SK-N-SH (cell line): ENCODE data around the gene ZBED4.

Experiments
- EP300 ChIP-seq, 2 experiments: IDR thresholded peaks; 2 replicates each; pipeline versions ENCODE4 v1.4.0 to v1.6.1; 2012; ENCODE audit warnings: borderline replicate concordance in 1 of 2, low read depth in 1 of 2, low read length in 1 of 2
- NFIC ChIP-seq: IDR thresholded peaks from 2 replicates; pipeline ENCODE4 v1.4.0; 2012; ENCODE audit warnings: borderline replicate concordance
- TCF12 ChIP-seq: IDR thresholded peaks from 2 replicates; pipeline ENCODE4 v1.4.0; 2012
- TF ChIP-seq, protein P1 (sequence below): IDR thresholded peaks from 2 replicates; pipeline ENCODE4 v1.4.0; 2012; ENCODE audit warnings: low read depth, borderline replicate concordance
- TF ChIP-seq, protein P2 (sequence below): IDR thresholded peaks from 2 replicates; pipeline ENCODE4 v1.4.0; 2012; ENCODE audit warnings: low read depth, borderline replicate concordance
- TF ChIP-seq, protein P3 (sequence below): fragments of 200-600 bp; sonication (generic); IDR thresholded peaks from 2 replicates; pipeline ENCODE4 v1.6.1; 2017; ENCODE audit warnings: antibody characterized with exemption, mild to moderate bottlenecking, moderate library complexity
- TF ChIP-seq, protein P4 (sequence below): fragments of 150-350 bp; IDR thresholded peaks from 2 replicates; pipeline ENCODE4 v1.6.1; 2017; ENCODE audit warnings: antibody characterized with exemption, low read length, low read depth, borderline replicate concordance

DNA sequence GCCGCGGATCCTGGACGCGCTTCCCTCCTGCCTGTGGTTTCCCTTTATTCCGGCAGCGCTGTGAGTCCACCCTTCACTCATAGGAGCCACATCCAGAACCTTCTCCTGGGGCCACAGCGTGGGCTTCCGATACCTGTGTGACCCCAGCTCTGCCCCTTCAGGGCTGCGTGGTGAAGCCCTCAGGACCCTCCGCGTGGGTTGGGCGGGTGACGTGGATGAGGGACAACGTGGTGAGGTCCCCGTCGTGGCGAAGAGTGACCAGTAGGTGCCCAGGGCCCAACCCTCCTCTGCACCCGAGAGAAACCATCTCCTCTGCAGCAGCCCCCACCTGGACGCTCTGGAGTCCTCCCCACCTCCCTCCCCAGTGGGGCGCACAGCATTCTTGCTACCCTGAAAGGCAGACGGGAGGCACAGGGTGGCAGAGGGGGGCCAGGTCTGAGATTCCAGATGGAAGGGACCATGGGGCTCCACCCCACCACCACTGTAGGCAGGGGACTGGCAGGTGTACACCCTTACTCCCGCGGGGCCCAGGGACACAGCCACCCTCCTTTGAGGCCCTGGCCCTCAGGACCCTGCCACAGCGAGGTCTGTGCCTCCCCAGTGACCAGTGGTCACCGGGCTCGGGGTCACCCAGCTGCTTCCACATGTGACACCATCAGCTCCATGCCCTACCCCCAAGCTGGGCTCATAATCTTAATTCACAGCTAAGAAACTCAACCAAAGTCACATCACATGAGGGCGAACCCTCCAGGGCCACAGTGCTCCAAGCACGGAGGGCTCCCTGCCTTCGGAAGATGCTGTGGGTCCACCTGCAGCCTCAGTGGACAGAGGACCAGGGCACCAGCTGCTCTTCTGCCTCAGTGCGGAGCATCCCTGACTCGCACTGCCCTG lies 3.4 kb upstream of the ZBED4 start:
- TF ChIP-seq TCF12 (no peak), EP300 (IDR thresholded peaks at IDR 0.05; ENCODE audit: borderline replicate concordance in 1 of 2, low read depth in 1 of 2, low read length in 1 of 2) (no peak), NFIC (no peak)
- TF ChIP-seq, protein P1, sequence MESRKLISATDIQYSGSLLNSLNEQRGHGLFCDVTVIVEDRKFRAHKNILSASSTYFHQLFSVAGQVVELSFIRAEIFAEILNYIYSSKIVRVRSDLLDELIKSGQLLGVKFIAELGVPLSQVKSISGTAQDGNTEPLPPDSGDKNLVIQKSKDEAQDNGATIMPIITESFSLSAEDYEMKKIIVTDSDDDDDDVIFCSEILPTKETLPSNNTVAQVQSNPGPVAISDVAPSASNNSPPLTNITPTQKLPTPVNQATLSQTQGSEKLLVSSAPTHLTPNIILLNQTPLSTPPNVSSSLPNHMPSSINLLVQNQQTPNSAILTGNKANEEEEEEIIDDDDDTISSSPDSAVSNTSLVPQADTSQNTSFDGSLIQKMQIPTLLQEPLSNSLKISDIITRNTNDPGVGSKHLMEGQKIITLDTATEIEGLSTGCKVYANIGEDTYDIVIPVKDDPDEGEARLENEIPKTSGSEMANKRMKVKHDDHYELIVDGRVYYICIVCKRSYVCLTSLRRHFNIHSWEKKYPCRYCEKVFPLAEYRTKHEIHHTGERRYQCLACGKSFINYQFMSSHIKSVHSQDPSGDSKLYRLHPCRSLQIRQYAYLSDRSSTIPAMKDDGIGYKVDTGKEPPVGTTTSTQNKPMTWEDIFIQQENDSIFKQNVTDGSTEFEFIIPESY, result no peak
- TF ChIP-seq, protein P2, sequence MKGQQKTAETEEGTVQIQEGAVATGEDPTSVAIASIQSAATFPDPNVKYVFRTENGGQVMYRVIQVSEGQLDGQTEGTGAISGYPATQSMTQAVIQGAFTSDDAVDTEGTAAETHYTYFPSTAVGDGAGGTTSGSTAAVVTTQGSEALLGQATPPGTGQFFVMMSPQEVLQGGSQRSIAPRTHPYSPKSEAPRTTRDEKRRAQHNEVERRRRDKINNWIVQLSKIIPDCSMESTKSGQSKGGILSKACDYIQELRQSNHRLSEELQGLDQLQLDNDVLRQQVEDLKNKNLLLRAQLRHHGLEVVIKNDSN, result no peak
- TF ChIP-seq, protein P3, sequence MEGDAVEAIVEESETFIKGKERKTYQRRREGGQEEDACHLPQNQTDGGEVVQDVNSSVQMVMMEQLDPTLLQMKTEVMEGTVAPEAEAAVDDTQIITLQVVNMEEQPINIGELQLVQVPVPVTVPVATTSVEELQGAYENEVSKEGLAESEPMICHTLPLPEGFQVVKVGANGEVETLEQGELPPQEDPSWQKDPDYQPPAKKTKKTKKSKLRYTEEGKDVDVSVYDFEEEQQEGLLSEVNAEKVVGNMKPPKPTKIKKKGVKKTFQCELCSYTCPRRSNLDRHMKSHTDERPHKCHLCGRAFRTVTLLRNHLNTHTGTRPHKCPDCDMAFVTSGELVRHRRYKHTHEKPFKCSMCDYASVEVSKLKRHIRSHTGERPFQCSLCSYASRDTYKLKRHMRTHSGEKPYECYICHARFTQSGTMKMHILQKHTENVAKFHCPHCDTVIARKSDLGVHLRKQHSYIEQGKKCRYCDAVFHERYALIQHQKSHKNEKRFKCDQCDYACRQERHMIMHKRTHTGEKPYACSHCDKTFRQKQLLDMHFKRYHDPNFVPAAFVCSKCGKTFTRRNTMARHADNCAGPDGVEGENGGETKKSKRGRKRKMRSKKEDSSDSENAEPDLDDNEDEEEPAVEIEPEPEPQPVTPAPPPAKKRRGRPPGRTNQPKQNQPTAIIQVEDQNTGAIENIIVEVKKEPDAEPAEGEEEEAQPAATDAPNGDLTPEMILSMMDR, result no peak
- TF ChIP-seq, protein P4, sequence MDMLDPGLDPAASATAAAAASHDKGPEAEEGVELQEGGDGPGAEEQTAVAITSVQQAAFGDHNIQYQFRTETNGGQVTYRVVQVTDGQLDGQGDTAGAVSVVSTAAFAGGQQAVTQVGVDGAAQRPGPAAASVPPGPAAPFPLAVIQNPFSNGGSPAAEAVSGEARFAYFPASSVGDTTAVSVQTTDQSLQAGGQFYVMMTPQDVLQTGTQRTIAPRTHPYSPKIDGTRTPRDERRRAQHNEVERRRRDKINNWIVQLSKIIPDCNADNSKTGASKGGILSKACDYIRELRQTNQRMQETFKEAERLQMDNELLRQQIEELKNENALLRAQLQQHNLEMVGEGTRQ, result no peak
